Fibroblast of peridontal ligament (primary cell): ENCODE data around the gene DAPP1.
"Not testable (repeated sequence)": the region's sequence is repeated elsewhere in the genome, so short reads cannot be mapped to it uniquely, and the experiment has no call there.

ENCODE experiments used
- DNase-seq: peaks from one replicate; pipeline ENCODE4 v3.0.0-alpha.2; 2010; ENCODE audit errors: extremely low read depth

Gene DAPP1

GRCh38 chr4:99816545-99817308 lies at the start of gene DAPP1:
Gene DAPP1, plus strand, starts transcription at chr4:99816827. Its CDS starts 87 bp downstream, at chr4:99816914.
- no peak for DNase-seq

DNA sequence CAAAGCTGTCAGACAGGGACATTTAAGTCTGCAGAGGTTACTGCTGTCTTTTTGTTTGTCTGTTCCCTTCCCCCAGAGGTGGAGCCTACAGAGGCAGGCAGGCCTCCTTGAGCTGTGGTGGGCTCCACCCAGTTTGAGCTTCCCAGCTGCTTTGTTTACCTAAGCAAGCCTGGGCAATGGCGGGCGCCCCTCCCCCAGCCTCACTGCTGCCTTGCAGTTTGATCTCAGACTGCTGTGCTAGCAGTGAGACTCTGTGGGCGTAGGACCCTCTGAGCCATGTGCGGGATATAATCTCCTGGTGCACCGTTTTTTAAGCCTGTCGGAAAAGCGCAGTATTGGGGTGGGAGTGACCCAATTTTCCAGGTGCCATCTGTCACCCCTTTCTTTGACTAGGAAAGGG lies 45.8 kb upstream of the DAPP1 start:
- DNase-seq = not testable (repeated sequence)

DNA sequence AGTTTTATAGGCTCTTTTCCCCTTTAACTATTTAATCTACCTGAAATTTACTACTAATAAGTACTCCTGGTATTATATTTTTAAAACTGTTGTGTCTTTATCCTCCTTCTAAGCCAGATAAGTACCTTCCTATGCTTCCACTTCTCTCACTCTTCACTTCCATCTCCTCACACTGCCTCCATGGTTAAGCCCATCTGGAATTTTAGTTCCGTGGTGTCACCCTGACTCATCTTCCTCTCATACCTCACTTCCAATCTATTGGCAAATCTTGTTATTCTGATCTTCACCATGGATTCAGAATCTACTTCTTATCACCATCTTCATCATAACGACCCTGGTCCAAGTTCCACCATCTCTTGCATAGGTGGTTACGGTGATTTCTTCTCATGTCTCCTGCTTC lies 32.7 kb upstream of the DAPP1 start:
- DNase-seq = no peak

DNA sequence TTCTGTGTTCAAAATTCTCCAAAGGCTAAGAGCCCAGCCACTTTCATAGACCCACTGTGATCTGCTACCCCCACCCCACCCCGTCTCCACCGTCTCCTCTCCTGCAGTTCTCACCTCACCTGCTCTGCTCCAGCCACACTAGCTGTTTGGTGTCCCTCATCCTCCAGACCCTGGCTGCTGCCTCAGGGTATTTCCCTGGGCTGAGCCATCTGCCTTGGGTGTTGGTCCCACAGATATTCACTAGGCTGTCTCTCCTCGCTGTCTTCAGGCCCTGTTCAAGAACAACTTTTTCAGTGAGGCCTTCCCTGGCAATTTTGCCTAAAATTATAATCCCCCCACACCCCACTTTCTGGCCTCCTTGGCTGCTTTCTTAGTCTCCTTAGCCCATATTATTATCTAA lies 31.8 kb upstream of the DAPP1 start:
- no peak for DNase-seq

DNA sequence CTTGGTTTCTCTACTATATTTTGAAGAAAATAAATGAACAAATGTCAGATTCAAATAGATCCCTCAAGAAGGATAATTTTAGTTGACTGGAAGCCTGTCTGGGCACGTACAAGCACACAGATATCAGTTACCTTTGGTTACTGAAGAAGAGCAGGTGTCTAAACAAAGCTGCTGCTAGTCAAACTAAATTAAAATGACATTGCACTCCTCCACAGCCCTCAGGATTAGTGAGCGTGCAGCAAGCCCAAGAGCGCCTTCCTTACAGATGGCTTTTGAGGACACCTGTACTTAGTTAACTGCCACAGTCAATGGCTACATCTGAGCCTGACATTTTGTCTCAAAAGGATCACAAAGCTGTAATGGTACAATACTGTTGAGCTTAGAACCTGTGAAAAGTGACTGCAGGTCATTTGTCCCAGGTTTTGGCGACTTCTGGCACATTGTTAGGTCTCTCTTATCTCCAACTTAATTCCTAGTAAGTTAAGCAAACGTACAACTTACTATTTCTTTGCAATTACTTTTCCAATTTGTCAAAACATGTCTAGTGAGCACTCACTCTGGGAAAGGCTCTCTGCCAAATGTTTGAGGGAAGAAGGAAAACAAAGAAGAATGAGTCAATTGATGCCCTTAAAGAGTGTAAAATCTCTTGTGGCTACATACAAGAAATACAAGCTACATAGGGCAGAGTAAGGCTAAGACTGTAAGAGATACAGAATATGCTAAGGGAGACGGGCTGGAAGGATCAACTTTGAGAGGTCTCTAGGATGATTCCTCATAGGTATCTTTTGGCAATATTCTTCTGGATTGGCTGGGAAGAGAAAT lies 25.6 kb upstream of the DAPP1 start:
- peak; percentile 8 for DNase-seq

DNA sequence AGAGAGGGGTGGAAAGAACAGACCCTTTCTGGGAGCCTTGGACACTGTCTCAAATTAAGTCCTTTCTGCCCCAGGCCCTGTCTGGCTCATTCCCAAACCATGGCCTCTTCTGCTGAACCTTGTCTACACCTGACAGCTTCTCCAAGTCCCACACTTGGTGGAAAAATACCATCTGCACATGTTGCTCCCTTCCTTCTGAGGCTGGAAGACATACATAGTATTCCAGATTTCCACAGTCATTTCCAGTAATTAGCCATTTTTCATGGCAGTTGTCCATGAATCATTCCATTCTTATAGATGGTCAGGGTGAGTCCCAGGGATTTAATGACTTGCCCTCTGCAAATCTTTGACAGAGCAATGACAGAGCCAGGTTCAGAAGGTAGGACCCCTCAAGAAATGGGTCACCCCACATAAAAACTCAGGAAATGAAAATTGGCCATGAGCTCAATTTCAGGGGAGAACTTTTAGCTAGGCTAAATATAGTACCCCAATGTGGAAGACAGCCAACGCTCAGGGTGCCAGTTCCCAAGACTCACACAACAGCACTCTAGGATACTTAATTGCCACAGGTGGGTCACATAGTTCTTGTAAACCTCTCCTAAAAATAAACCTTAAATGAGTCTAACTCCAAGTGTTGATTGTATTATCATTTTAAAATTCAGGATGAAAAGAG lies 16.2 kb upstream of the DAPP1 start:
- peak; percentile 36 for DNase-seq

- DNase-seq = no peak
These were observed 15.5 kb upstream of the DAPP1 start for GRCh38 chr4:99801005-99801699.

- DNase-seq = no peak
These were observed 13.0 kb upstream of the DAPP1 start for GRCh38 chr4:99803566-99804101.

GRCh38 chr4:99806545-99806944 lies 10.1 kb upstream of the DAPP1 start:
- no peak for DNase-seq

DNA sequence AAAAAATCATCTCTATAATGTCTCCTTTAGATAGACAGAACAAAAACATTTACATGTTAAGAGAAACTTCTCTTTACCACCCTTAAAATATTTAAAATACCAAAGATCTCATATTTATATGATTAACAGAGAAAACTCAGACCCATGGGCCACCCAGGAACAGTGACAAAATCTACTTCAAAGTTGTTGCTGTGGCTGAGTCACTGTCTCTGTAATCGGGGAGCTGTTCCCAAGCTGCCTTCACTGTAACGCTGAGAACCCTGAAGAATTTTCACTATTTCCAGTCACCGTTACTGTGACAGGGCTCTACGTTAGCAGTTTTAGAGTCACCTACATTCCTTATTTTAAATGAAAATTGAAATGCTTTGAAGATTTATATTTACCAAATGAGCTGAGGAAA lies 9.0 kb upstream of the DAPP1 start:
- DNase-seq = no peak

GRCh38 chr4:99808260-99808857 lies 8.3 kb upstream of the DAPP1 start:
- DNase-seq = peak; percentile 43

- no peak for DNase-seq
These were observed 7.3 kb upstream of the DAPP1 start for GRCh38 chr4:99809326-99809725.

- DNase-seq = no peak
These were observed 6.1 kb upstream of the DAPP1 start for GRCh38 chr4:99810536-99810935.

GRCh38 chr4:99811117-99811516 lies 5.5 kb upstream of the DAPP1 start:
- no peak for DNase-seq

DNA sequence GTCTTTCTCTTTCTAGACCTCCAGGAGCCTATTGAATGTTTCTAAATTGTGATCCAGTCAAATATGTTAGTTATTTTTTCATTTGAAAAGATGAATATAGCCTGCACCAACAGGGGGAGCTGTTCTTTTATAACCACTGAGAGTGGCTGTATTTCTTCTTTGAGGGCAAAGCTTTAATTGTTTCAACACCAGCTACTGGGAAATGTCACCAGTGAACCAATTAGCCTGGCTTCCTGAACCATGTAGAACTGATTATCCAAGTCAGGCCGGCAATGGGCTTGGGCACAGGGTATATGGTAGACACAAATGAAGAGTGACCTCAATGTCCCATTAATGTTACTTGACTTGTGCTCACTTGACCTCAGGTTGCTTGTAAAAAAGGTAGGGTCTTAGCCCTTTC lies 4.8 kb upstream of the DAPP1 start:
- peak; percentile 38 for DNase-seq

DNA sequence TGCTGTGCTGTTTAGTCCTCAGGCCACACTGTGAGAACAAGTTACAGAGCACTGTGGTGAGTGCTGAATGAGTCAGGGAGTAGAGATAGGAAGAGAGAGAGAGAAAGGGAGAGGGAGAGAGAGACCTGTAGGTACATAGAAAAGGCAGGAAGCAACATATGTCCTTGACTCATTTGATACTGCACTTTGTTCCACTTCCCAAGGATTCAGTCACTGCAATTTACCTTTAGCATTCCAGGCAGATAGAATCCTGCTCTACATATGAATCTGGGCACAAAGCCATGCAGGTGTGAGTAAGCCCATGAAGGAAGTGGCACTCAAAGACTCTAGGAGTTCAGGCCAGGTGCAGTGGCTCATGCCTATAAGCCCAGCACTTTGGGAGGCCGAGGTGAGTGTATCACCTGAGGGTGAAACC lies 1.0 kb upstream of the DAPP1 start:
- DNase-seq = no peak

- DNase-seq = no peak
These were observed 773 bp downstream of the DAPP1 start for GRCh38 chr4:99817309-99817890.

DNA sequence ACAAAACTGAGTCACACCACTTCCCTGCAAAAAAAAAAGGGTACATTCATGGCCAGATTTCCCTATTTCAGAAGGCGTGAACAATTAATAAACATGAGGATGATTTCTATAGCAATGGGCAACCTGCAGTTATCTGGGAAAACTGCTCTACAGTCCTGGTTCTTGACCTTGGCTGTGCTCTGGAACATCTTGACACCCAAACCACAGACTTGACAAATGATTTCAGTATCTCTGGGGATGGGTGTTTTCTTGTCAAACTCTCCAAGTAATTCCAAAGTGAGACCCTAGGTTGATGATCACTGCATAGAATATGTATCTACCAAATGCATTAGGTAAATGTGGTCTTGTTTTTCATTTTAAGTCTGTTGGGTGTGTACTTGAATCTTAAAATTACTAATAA lies 2.0 kb downstream of the DAPP1 start:
- no peak for DNase-seq

DNA sequence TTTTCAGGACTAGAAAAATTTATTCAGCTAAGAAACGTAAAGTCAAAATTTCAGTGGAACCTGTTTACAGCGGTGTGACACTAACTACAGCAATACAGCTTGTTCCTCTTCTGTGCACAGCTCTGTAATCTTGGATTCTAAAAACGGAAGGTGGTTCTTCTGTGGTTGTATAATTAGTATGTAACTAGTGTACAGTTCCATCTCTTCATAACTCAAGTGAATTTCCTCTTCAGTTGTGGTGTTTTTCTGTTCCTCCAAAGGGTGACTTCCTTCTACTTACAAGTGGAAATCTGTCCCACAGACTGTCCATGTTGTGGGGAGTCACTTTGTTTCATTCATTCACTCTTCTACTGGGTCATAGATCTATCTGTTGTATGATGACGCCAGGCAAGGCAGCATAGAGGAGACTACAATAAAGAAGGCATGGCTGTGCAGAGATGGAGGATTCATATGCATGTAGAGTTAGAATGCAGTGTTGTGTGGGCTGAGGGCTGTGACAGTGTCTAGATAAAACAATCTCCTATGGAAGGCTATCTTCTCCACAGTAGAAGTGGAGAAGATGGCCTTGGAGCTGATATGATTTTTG lies 5.4 kb downstream of the DAPP1 start:
- DNase-seq = no peak

DNA sequence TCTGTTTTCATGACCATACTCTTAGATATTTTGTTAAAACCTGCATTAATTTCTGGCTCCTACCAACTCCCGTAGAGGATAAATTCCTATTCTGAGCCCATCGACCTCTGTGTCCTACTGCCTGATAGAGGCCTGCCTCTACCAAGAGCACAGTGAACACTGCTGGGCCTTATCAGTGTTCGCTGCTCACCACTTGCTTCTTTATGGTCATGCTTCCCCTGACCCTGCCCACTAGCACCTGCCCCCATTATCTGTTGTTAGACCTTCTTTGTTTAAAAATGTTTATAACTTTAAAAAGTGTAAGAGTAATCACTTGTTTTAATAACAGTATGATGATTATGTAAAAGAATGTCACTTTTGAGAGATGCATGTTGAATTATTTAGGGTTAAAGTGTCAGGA lies 6.1 kb downstream of the DAPP1 start:
- DNase-seq = no peak
